ENCODE measurements around the gene MAN2A1.

Gene MAN2A1

DNA sequence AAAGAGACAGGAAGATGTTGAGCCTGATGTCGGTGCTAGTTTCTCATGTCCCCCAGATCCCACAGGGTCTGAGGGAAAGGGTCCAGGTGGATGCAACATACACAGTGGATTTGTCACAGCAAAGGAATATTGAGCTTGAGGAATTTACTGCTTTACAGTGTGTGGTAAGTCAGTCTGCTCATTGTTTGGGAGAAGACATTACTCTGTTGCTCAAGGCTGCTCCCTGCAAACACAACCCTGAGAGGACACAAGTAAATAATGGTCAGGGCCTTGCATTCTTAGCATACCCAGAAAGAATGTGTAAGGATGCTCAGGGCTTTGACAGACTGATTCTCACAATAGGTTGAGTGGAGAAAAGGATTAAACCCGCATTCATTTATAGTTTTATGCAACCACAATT lies 7.3 kb upstream of the MAN2A1 start:
- DNase-seq: no peak

- DNase-seq: no peak
Observed at GRCh38 chr5:109685916-109686315, 3.8 kb upstream of the MAN2A1 start.

DNA sequence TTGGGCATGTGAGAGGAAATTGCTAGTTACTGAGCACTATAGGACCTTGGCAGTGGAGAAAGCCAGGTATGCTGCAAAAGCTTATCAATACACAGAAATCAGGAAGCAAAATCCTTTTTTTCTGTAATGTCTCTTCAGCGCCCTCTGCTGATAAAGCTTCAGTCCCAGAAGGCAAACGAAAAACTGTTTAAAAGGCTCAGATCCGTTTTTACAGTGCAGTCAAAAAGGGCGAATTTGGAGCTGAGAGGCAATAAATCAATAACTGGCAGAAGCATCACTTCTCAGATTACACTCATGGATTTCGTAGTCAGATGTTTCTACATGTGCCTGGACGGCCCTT lies 1.1 kb upstream of the MAN2A1 start:
- peak; percentile 30 to 66 for DNase-seq

GRCh38 chr5:109688970-109689739 lies 572 bp upstream of the MAN2A1 start:
- peak; percentile 83 to 89 for DNase-seq

- peak in 1 of 2 experiments; percentile 11 for DNase-seq
Observed at GRCh38 chr5:109690242-109690974, 681 bp downstream of the MAN2A1 start.

DNA sequence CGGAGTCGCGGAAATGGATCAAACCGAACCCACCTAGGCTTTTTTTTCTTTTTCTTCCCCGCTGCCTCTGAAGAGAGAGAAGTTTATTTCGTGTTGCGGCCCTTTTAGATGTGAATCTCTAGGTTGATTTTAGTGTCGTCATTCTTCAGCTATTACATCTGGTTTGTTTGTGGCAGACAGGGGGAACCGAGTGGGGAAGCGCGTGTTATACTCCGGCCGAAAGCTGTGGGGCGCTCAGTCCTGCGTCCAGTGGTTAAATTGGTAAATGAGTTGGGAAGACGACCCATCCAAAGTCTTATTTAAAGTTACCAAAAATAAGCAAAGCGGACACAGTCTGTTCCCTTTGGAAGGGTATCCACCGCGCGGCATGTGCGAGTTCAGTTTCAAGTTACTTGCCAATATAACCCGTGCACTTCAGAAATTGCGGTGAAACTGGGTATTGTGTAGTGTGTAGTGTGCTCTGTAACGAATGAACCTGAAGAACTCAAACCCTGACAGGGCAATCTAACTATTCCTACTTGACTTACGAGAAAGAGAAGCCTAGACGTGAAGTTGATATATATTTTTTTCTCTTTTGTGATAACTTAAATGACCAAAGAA lies 1.3 kb downstream of the MAN2A1 start:
- DNase-seq: peak; percentile 13 to 25

DNA sequence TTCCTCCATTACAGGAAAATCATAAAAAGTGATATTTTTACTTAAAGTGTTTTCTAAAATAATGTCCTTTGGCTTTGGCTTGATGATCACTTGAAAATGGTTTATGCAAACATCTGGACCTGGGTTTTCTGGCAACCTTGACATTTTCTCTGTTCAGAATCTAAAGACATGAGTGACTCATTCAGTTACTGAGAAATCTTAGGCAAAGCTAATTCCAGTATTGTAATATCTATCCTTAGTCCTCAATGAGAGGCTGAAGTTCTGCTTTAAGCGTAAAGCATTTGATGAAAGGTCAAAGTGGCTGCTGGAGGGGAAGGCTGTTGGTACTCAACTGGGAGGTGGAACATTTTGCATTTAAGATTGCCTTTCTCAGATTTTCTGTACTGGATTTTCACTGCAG lies 2.3 kb downstream of the MAN2A1 start:
- no peak for DNase-seq

- no peak for DNase-seq
Observed at GRCh38 chr5:109692852-109693251, 3.1 kb downstream of the MAN2A1 start.

DNA sequence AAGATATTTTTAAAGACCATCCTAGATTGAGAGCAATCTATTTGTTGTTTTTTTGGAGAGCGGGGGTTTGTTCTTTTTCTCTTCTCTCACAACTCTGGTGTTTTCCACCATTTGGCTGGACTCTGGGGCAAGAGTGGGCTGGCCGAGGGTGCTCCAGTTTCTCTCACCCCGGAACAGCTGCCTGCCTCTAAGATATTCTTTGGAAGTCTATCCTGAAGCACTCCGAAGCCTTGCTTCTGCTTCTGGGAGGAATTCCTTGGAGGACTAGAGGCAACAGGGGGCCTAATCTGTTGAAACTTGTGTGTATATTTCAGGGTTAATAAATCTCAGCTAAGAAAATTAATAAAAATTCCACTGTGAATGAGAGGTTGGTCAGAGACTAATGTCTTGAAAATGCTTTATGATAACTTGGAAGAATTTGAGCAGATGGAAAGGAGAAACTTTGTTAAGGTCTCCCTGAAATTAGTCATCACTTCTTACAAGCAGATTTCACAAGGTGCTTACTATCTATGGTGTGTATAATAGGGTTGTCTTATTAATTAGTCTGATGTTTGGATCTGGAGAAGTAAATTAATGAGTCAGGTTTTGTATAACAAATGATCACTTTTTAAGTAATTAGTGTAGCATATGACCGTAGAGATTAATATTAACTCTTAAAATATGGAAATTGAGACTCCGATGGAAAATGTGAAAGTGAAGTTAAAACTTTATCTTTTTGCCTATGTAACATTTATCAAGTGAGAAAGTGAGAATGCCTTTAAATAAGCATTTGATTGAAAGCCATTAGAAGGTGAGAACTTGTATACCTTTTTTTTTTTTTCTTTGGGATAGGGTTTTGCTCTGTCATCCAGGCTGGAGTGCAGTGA lies 4.0 kb downstream of the MAN2A1 start:
- no peak for DNase-seq

DNA sequence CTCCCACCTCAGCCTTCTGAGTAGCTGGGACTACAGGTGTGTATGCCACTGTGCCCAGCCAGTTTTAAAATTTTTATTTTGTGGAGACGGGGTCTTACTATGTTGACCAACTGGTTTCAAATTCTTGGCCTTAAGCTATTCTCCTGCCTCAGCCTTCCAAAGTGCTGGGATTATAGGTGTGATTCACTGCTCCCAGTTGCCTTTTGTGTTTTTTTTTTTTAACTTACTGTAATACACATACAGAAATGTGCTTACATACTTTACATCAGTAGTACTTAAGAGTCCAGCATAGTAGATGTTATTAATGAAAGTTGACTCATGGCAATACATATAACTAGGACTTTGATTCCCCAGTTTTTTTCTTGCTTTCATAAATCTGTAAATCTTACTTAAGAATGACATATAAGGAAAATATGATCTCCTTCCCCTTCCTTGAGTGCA lies 4.7 kb downstream of the MAN2A1 start:
- DNase-seq: no peak

DNA sequence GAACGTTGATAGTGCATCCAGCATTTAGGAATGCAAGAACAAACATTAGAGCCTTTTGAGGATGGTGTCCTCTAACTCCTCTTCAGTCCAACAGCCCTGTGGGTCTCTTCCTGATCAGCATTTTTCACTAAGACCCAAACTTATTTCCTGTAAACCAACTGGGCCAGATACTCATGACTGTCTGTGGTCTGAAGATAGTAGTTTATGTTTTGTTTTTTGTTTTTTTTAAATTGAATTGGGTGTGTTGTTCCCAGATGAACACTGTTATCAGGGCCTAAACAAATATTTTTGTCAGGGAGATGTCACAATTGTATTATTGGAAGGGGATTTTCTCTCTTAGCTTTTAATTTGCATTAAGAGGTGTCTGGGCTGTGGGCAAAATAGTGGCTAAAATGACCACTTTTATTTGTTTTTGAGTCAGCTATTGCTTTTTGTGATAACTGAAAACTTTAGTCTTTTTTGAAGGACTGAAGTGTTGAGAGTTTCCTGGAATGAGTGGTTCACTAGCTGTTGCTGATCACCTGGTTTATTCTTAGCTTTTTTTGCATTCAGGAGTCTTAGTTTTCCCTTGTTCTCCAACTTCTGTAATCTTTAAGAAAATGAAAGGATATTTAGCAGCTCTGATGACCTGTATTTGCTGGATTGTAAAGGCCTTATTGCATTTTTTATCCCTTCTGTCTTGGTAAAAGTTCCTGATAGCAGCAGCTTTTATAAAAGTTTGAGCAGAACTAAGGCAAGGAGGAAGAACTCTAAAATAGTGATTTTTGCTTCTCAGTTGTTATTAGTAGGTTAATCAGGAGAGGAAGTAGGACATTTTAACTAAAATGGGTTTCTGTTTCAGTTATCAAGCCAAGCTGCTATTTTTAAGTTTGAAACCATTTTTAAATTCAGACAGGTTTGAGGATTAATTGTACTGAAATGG lies 5.5 kb downstream of the MAN2A1 start:
- DNase-seq: no peak

- no peak for DNase-seq
Observed at GRCh38 chr5:109697339-109697738, 7.6 kb downstream of the MAN2A1 start.

DNA sequence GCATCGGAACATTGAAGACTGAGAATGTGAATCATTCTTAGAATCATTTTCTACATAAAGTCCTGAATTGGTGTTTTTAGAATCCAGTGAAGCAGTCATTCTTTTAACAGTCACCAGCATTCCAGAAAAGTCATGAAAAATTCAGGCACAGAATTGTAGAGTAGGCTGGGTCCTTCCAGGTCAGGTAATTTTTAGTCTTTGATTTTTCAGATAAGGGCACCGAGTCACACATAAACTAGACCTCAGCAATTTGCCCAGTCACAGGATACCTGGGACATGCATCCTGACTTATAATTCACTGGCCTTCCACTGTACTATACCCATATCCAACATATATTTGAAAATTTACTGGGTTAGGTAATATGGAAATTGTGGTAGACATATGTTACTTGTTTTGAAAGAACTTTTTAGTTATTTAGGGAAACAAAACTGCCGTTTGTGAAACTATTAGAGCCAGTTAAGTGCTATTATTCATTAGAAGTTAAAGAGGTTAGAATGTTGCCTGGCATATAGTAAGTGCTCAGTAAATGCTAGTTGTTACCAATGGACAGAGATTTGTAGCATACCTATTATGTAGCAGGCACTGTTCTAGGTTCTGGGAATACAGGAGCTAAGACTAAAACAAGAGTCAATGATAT lies 10.9 kb downstream of the MAN2A1 start:
- no peak for DNase-seq

DNA sequence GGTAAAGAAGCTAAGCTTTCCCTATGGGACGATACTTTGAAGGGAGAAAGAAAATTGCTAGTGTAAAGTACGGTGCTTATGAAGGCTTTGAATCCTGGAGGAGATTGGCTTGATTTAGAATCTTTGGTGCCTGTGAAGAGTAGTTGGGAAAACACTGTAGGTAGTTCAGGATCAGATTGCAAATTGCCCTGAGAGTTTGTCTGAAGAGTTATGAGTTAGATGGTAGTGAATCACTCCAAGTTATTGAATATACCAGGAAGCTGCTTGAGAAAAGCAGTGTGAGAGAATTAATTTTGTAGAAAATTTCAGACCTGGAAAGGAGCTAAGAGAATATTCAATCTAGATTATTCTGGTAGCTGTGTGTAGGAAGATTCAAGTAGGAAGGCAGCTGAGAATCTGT lies 11.5 kb downstream of the MAN2A1 start:
- no peak for DNase-seq

GRCh38 chr5:109701792-109702191 lies 12.1 kb downstream of the MAN2A1 start:
- DNase-seq: no peak

GRCh38 chr5:109703166-109703565 lies 13.4 kb downstream of the MAN2A1 start:
- DNase-seq: no peak

DNA sequence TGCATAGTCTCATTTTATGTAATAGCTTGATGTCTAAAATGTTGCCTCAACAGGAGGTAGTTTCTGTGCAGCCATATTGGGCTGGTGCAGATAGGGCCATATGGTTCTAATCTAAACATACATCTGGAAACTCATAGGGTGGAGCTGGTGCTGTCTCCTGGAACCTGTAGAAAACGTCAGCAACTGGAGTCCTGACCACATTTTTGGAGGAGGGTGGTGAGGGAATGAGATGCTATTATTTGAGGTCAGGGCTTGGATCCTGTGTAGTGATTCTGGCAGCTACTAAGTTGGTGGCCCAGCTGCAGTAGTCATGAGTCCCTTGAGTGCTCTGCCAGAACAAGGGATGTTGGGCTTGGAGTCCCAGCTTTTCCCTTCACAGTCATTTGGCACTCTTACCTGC lies 14.1 kb downstream of the MAN2A1 start:
- no peak for DNase-seq

DNA sequence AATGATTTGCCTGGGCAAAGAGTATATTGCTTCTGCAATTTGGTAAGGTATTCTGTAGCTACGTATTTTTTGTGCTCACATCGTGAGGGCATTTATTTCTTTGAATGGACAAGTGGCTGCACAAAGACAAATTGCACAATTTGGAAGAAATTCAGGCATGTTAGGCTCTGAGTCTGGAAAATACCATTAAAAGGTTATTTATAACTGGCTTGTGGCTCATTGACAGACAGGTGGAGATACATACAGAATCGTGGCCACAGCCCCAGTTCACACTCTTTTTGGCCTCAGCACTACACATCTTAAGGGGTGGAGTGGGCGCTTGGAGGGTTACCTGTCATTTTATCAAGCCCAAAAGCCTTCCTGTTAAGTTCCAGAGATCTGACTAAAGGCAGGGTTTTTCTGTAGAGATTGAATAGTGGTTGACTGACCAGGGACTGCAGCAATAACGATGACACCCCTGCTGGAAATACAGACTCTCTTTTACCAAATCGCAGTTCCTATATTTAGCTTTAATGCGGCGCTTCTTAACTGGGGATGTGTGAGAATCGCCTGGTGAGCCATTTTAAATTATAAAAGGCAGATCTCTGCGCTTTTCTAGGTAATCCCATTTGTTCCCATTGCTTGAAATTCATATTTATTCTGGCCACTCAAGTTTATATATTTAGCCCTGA lies 14.7 kb downstream of the MAN2A1 start:
- no peak for DNase-seq

DNA sequence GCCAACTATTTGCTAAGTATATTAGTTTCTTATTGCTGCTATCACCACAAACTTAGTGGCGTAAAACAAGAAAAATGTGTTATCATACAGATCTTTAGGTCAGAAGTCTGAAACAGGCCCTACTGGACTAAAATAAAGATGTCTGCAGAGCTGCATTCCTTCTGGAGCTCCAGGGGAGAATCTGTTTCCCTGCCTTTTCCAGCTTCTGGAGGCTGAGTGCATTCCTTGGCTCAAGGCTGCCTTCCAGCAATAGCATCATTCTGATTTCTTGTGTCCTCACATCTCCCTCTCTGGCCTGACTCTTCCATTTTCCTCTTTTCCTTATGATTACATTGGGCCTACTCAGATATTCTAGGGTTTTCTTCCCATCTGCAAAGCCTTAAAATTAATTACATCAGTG lies 15.9 kb downstream of the MAN2A1 start:
- no peak for DNase-seq

DNA sequence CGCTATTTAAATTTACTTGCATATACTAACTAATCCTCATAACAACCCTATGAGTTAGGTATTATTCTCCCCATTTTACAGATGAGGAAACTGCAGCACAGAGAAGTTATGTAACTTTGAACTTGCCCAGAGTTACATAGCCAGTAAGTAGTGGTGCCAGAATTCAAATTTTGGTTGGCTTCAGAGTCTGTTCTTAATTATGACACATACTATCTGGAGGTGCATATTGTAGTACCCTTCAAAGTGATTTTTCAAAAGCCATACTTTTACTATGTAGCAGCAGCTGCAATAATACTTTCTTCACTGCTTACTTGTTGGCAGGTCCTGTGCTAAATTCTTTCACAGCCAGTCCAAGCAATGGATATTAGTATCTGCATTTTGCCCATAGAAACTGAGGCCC lies 16.4 kb downstream of the MAN2A1 start:
- DNase-seq: no peak

DNA sequence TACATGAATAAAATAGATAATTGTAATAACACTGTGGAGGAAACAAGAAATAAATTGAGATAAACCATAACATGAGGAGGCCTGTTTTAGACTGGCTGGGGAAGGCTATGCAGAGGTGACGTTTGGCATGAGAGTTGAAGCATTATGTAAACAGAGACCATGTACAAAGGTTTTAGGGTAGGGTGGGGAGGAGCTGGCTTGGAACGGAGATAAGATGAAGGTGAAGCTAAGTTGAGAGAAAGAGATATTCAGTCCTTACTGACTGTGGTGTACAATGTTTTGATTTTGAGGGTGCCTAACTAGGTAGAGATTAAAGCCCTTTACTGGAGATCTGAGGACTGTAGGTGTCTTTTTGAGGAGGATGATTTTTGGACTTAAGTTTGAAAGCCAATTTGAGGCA lies 17.8 kb downstream of the MAN2A1 start:
- DNase-seq: no peak
